Activated T-cell treated with anti-CD3 and anti-CD28 coated beads, Interleukin-2, amount 50 U/mL, for 1 hour (primary cell): Measurements from ENCODE around the gene PTPRN2.
"Not testable (repeated sequence)": the region's sequence is repeated elsewhere in the genome, so short reads cannot be mapped to it uniquely, and the experiment has no call there.

Experiments
- DNase-seq: peaks from one replicate; pipeline ENCODE4 v3.0.0-alpha.2; 2020

PTPRN2 gene

GRCh38 chr7:157998884-157999552, 588.6 kb downstream of the PTPRN2 start:
- DNase-seq, result no peak

DNA sequence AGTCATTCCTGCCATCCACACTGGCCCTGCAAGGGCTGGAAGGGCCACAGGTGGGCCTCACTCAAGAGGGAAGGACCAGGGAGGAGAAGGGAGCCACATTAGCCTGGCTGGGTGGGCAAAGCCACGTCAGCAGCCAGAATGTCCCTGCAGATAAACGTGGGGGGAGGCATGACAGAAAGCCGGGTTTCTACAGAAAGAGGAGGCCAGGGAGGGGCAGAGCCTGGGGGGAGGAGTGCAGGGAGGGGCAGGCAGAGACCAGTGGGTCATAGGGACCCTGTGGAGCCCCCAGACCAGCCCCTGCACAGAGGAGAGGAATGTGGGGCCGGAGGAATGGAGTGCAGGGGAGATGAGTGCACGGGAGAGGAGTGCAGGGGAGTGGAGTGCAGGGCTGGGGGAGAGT, 590.2 kb downstream of the PTPRN2 start:
- DNase-seq, result no peak

- no peak for DNase-seq
Observed at GRCh38 chr7:157997080-157997440, 590.6 kb downstream of the PTPRN2 start.

GRCh38 chr7:157996359-157997079, 591.1 kb downstream of the PTPRN2 start:
- no peak for DNase-seq

GRCh38 chr7:157995815-157996214, 591.8 kb downstream of the PTPRN2 start:
- DNase-seq, result no peak

GRCh38 chr7:157994319-157994718, 593.3 kb downstream of the PTPRN2 start:
- DNase-seq, result no peak

DNA sequence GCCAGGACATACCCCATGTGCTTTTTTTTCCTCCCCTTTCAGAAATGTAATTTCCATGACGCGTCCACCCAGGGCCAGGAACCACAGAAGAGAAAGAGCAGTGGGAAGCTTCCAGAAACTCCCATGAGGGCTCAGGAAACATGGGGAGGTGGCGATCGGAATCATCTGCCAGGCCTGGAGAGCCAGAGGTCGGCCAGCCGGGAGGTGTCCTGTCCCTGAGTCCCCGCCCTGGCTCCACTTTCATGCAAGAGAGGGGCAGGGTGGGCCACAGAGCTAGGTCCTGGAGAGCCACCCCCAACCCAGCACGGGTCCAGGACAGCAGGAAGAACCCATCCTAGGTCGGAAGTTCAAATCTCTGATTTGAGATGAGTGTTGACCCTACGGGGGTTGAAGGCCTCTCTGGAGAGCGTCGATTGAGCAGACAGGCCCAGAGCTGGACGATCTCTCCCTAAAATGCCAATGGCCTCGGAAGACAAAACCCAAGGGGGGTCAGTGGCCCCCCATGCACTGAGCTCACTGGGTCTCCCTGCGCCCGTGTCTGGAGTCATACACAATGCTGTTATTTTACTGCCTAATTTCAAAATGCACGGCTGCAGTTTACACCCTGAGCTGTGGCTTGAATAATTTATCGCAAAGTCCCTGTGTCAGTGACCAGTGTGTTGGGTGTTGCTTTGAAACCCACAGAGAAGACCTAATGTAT, 594.1 kb downstream of the PTPRN2 start:
- DNase-seq, result no peak

DNA sequence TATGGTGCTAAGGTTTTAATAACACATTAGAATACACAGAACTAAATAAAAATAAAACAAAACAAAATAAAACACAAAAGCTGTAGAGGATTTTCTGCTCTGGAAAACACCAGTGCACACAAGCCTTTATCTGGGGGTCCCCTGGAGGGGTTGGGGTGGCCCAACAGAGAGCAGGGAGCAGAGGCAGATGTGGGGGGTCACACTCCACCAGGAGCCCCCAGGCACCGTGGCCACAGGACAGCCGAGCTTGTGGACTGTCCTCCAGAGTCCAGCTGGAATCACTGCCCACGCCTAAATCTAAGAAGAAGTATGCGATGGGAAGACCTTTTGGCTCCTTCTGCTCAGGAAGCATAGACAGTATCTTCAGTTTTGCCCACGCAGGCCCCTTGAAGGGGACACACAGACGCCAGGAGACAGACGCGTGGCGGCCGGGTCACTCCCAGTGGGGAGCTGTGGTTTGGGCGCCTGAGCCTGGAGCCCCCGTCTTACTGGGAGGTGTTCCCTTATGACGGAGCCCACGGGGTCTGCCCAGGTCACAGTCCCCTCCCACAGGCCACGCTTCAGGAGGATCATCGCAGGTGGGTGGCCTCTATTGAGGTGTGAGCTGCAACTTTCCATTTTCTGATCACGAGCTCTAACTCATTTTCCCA, 595.0 kb downstream of the PTPRN2 start:
- no peak for DNase-seq

DNA sequence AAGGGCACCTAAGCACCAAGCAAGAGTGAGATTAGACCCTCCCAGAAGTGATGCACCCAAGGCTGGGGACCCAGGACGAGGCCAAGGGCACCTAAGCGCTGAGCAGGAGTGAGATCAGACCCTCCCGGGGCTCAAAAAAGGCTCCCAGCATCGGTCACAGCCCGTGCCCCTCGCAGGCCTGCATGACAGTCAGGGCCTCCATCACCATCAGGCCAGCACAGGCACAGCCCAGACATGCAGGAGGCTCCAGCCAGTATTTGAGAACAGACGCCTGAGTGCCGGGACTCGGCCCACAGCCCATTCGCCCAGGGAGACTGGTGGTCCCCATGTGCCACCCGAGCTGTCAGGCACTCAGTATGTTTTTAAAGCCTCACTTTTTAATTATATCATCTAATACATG, 595.9 kb downstream of the PTPRN2 start:
- DNase-seq, result no peak

- no peak for DNase-seq
Observed at GRCh38 chr7:157991351-157991750, 596.3 kb downstream of the PTPRN2 start.

DNA sequence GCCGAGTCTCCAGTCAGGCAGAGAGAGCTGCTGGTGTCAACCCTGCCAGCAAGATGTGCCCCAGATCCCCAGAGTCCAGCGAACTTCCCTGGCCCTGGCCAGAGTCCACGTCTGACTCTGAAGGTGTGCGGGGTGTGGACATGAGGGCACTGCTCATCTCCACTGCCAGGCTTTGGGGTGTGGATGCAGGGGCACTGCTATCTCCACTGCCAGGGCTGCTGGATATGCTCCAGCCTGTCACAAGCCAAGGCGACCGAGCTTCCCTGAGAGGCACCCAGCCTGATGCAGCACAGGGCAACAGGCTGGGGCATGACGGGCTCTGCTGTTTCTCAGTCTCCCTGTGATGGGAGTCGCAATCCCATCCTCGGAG, 596.8 kb downstream of the PTPRN2 start:
- no peak for DNase-seq

GRCh38 chr7:157990226-157990880, 597.3 kb downstream of the PTPRN2 start:
- no peak for DNase-seq

DNA sequence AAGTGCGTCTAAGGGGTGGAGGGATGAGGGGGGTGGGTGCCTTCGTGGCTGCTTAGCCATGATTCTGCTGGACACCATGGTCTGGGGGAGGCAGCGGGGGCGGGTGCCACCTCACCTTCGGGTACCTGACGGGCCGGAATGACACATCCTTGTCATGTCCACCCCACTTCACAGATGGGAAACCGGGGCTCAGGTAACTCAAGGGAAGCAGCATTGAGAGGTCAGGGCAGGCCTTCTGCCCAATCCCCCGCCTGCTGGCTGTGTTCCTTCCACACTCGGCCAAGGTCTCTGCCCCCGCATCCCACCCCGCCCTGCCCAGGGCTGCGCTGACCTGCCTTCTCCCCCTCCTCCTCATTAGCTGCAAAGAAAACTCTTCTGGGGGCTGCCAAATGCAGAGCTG, 598.0 kb downstream of the PTPRN2 start:
- DNase-seq, result no peak

DNA sequence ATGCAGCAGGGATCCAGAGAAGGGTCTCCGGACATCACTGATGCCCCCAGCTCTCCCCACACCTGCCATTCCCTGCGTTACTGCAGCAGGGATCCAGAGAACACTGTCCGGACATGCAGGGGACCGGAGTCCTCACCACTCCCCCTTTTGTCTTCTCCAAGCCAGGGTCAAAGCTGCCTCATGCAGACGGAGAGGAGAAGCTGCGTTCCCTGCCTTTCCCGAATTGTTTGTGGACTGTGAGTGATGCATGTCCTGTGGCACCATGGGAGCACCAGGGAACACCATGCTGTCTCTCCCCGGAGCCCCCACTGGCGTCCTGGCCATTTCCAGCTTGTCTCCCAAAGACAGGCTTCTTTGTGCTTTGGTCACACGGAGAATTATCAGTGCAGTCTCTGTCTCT, 599.7 kb downstream of the PTPRN2 start:
- DNase-seq, result no peak

- no peak for DNase-seq
Observed at GRCh38 chr7:157986051-157986450, 601.6 kb downstream of the PTPRN2 start.

DNA sequence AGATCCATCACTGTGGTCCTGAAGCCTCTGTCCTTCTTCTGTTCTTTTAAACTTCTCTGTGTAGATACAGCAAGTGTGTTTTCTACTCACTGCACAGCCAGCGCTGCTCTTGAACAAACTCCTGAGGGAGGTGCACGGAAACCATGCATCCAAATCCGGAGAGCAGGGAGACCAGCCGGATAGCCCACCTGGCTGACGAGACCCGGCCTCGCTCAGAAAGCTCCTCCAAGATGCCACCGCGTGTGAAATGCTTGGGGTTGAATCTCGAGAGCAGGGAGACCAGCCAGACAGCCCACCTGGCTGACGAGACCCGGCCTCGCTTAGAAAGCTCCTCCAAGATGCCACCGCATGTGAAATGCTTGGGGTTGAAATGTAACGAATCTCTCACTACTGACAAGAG, 602.0 kb downstream of the PTPRN2 start:
- no peak for DNase-seq

DNA sequence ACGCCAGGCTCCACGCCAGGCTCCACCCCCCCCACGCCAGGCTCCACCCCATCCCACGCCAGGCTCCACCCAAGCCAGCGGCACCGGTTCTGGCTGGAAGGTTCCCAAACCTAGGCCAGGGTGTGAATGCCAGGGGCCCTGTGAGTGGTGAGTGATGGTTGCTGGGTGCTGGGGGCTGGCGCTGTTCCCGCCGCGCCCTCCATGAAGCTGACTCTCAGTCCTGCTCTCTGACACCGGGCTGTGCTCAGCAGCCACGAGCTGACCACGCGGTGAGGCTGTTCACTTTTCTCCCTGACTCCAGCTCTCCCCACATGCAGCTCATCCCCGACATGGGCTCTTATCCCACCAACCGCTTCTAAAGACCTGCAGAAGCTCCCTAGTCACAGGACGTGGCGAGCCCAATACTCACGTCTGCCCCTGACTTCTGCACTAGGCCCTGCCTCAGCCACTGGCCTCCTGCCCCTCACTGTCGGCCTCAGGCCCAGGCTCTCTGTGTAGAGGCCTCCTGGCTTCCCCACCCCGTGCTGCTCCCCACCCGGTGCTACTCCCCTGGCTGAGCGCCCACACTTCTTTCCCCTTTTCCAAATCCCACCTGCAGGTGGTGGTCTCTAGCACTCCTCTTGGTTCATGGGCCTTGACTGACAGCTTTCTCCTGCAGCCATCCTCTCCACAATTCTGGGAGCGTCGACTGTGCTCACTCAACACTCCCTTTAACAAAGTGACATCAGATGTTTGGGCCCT, 603.0 kb downstream of the PTPRN2 start:
- DNase-seq, result no peak

- no peak for DNase-seq
Observed at GRCh38 chr7:157983502-157984422, 603.9 kb downstream of the PTPRN2 start.

DNA sequence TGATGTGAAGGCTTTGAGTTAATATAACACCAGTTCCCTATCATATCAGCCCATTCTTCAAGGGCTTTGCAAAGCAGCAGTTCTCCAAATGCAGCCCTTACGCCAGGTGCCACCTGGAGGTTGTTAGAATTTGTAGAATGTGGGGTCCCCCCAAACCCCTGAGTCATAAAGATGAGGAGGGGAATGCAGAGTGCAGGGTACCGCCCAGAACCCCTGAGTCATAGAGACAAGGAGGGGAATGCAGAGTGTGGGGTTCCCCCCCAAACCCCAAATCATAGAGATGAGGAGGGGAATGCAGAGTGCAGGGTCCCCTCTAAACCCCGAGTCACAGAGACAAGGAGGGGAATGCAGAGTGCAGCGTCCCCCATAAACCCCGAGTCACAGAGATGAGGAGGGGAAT, 605.8 kb downstream of the PTPRN2 start:
- DNase-seq, result no peak

- DNase-seq, result no peak
Observed at GRCh38 chr7:157980774-157981173, 606.8 kb downstream of the PTPRN2 start.

DNA sequence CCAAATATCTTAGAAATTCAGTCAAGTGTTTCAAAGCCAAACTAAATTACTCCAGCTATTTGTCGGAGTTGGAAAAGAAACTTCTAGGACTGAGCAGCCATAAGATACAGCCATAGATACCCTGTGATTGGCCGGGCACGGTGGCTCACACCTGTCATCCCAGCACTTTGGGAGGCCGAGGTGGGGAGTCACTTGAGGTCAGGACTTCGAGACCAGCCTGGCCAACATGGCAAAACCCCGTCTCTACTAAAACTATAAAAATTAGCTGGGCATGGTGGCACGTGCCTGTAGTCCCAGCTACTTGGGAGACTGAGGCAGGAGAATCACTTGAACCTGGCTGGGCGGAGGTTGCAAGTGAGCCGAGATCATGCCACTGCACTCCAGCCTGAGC, 607.3 kb downstream of the PTPRN2 start:
- DNase-seq, result not testable (repeated sequence)
